DOHH2 (cell line): Measurements from ENCODE around the gene LAMA4.

Experiments
- CTCF ChIP-seq: fragments of 200-600 bp; sonication (generic); IDR thresholded peaks from one replicate; pipeline ENCODE4 v1.5.1; 2014; ENCODE audit warnings: antibody characterized with exemption, mild to moderate bottlenecking, low read depth, low read length; ENCODE audit not compliant: poor library complexity, severe bottlenecking
- EZH2phosphoT487 ChIP-seq: fragments of 200-600 bp; sonication (generic); IDR thresholded peaks from 2 replicates; pipeline ENCODE4 v1.6.1; 2017; ENCODE audit warnings: borderline replicate concordance, mild to moderate bottlenecking, antibody characterized with exemption, low read length, moderate library complexity, mixed read lengths

GRCh38 chr6:112197636-112198035 lies 56.7 kb downstream of the LAMA4 start:
- no peak for TF ChIP-seq CTCF
- TF ChIP-seq EZH2phosphoT487 = no peak
